GM21619 (cell line): ENCODE data around the gene RPUSD3.

Source experiments
- ATAC-seq: cut with Tn5 transposase; IDR thresholded peaks from one replicate; pipeline ENCODE4 v1.9.1; 2021; ENCODE audit not compliant: unreplicated experiment

Gene RPUSD3

GRCh38 chr3:9834520-9835380 lies 9.1 kb downstream of the RPUSD3 start:
- no peak for ATAC-seq

- ATAC-seq, result no peak
These were observed 10.7 kb downstream of the RPUSD3 start for GRCh38 chr3:9833078-9833477.

GRCh38 chr3:9831253-9831652 lies 12.6 kb downstream of the RPUSD3 start:
- ATAC-seq, result no peak

GRCh38 chr3:9828801-9829755 lies 14.7 kb downstream of the RPUSD3 start:
- no peak for ATAC-seq

- no peak for ATAC-seq
These were observed 16.8 kb downstream of the RPUSD3 start for GRCh38 chr3:9826815-9827573.

GRCh38 chr3:9825451-9826040 lies 18.3 kb downstream of the RPUSD3 start:
- no peak for ATAC-seq

GRCh38 chr3:9820946-9821345 lies 22.9 kb downstream of the RPUSD3 start:
- no peak for ATAC-seq

GRCh38 chr3:9820543-9820942 lies 23.3 kb downstream of the RPUSD3 start:
- no peak for ATAC-seq

- no peak for ATAC-seq
These were observed 25.0 kb downstream of the RPUSD3 start for GRCh38 chr3:9818666-9819335.

GRCh38 chr3:9817436-9817835 lies 26.4 kb downstream of the RPUSD3 start:
- no peak for ATAC-seq

- ATAC-seq, result no peak
These were observed 27.8 kb downstream of the RPUSD3 start for GRCh38 chr3:9815986-9816385.

GRCh38 chr3:9812870-9813483 lies 30.8 kb downstream of the RPUSD3 start:
- ATAC-seq, result no peak

- ATAC-seq, result no peak
These were observed 33.0 kb downstream of the RPUSD3 start for GRCh38 chr3:9810846-9811245.

GRCh38 chr3:9810433-9810770 lies 33.4 kb downstream of the RPUSD3 start:
- ATAC-seq, result no peak

- ATAC-seq, result peak; percentile 48
These were observed 34.0 kb downstream of the RPUSD3 start, which contains the start of gene TTLL3 for GRCh38 chr3:9809615-9810432. Gene TTLL3, plus strand, starts transcription at chr3:9810262. Its CDS starts 400 bp downstream, at chr3:9810662.

- ATAC-seq, result no peak
These were observed 34.6 kb downstream of the RPUSD3 start for GRCh38 chr3:9809239-9809614.

- ATAC-seq, result no peak
These were observed 35.3 kb downstream of the RPUSD3 start for GRCh38 chr3:9808345-9809037.

GRCh38 chr3:9807981-9808344 lies 35.8 kb downstream of the RPUSD3 start:
- no peak for ATAC-seq
